ENCODE data around the gene FMR1.

Gene FMR1

GRCh38 chrX:147894366-147894963 is 17.3 kb upstream of the FMR1 start:
- ChIA-PET POLR2A (interaction anchor here (1.4 kb wide), 1 partner anchor 18 kb away, joined by 5 read pairs; the partner anchor contains the start of gene FMR1), CTCF (no interaction called here)
- Histone ChIP-seq H3K9me3 (ENCODE audit: control insufficient read depth, insufficient read depth, low read depth, low read length) (no peaks in the 10 kb centered on the region), H3K4me3 (ENCODE audit: low read depth, low read length) (no peak overlapping the region), H3K36me3 (ENCODE audit: control insufficient read depth in 2 of 2, insufficient read depth in 1 of 2, low read length in 2 of 2) (no peaks in the 10 kb centered on the region), H3K4me1 (ENCODE audit: control insufficient read depth, insufficient read depth, low read length) (0 out of 2 replicates have a peak, but pooled peaks cover 4% of the 10 kb centered on the region), H3K27ac (ENCODE audit: extremely low read depth, low read depth, low read length) (no peak overlapping the region)
- TF ChIP-seq ZNF366 (tag by site-specific recombination; conservative IDR thresholded peaks at IDR 0.05) (no peak), ZNF514 (tag by site-specific recombination; IDR thresholded peaks at IDR 0.05) (no peak), ZNF23 (tag by site-specific recombination; IDR thresholded peaks at IDR 0.05; ENCODE audit: borderline replicate concordance) (no peak), HOXA7 (CRISPR knock-in tag; IDR thresholded peaks at IDR 0.05; ENCODE audit: borderline replicate concordance) (no peak), ZBTB20 (tag by site-specific recombination; IDR thresholded peaks at IDR 0.05) (no peak)

DNA sequence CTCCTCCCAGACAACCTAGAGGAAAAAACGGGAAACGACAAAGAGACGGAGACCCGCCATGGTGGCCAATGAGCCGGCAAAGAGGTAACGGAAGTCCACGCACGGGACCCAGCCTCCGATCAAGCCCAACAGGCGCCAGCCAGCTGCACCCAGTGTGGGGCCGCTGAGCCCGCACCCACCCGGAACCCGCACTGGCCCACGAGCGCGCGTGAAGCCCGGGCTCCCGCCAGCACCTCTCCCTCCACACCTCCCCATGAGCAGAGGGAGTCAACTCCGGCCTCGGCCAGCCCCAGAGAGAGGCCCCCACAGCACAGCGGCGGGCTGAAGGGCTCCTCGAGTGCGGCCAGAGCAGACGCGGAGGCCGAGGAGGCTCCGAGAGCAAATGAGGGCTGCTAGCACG is 14.6 kb upstream of the FMR1 start:
- Histone ChIP-seq H3K9me3 (ENCODE audit: control insufficient read depth, insufficient read depth, low read depth, low read length) (no peaks in the 10 kb centered on the region), H3K36me3 (ENCODE audit: control insufficient read depth in 2 of 2, insufficient read depth in 1 of 2, low read length in 2 of 2) (no peaks in the 10 kb centered on the region), H3K4me1 (ENCODE audit: control insufficient read depth, insufficient read depth, low read length) (peaks cover 6% of the 10 kb centered on the region; the same call in 1 of the 2 replicates), H3K4me3 (ENCODE audit: low read depth, low read length) (no peak overlapping the region), H3K27ac (ENCODE audit: extremely low read depth, low read depth, low read length) (no peak overlapping the region)
- ChIA-PET POLR2A (no interaction called here), CTCF (no interaction called here)
- TF ChIP-seq REPIN1 (tag by site-specific recombination; IDR thresholded peaks at IDR 0.05; ENCODE audit: low read depth) (no peak), ZFP41 (tag by site-specific recombination; IDR thresholded peaks at IDR 0.05; ENCODE audit: borderline replicate concordance) (no peak), ZNF398 (tag by site-specific recombination; IDR thresholded peaks at IDR 0.05) (no peak), ZSCAN30 (tag by site-specific recombination; IDR thresholded peaks at IDR 0.05) (no peak), ZBTB48 (tag by site-specific recombination; IDR thresholded peaks at IDR 0.05) (no peak), ZNF362 (tag by site-specific recombination; IDR thresholded peaks at IDR 0.05) (no peak), MZF1 (tag by site-specific recombination; IDR thresholded peaks at IDR 0.05; ENCODE audit: borderline replicate concordance) (no peak), ZNF146 (tag by site-specific recombination; IDR thresholded peaks at IDR 0.05) (no peak), ZNF777 (tag by site-specific recombination; IDR thresholded peaks at IDR 0.05; ENCODE audit: borderline replicate concordance) (no peak), TRIM28 (IDR thresholded peaks at IDR 0.05; ENCODE audit: borderline replicate concordance, low read length) (no peak)
- TF ChIP-seq, protein P1, sequence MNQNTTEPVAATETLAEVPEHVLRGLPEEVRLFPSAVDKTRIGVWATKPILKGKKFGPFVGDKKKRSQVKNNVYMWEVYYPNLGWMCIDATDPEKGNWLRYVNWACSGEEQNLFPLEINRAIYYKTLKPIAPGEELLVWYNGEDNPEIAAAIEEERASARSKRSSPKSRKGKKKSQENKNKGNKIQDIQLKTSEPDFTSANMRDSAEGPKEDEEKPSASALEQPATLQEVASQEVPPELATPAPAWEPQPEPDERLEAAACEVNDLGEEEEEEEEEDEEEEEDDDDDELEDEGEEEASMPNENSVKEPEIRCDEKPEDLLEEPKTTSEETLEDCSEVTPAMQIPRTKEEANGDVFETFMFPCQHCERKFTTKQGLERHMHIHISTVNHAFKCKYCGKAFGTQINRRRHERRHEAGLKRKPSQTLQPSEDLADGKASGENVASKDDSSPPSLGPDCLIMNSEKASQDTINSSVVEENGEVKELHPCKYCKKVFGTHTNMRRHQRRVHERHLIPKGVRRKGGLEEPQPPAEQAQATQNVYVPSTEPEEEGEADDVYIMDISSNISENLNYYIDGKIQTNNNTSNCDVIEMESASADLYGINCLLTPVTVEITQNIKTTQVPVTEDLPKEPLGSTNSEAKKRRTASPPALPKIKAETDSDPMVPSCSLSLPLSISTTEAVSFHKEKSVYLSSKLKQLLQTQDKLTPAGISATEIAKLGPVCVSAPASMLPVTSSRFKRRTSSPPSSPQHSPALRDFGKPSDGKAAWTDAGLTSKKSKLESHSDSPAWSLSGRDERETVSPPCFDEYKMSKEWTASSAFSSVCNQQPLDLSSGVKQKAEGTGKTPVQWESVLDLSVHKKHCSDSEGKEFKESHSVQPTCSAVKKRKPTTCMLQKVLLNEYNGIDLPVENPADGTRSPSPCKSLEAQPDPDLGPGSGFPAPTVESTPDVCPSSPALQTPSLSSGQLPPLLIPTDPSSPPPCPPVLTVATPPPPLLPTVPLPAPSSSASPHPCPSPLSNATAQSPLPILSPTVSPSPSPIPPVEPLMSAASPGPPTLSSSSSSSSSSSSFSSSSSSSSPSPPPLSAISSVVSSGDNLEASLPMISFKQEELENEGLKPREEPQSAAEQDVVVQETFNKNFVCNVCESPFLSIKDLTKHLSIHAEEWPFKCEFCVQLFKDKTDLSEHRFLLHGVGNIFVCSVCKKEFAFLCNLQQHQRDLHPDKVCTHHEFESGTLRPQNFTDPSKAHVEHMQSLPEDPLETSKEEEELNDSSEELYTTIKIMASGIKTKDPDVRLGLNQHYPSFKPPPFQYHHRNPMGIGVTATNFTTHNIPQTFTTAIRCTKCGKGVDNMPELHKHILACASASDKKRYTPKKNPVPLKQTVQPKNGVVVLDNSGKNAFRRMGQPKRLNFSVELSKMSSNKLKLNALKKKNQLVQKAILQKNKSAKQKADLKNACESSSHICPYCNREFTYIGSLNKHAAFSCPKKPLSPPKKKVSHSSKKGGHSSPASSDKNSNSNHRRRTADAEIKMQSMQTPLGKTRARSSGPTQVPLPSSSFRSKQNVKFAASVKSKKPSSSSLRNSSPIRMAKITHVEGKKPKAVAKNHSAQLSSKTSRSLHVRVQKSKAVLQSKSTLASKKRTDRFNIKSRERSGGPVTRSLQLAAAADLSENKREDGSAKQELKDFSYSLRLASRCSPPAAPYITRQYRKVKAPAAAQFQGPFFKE (tag by site-specific recombination; IDR thresholded peaks at IDR 0.05; ENCODE audit: borderline replicate concordance) = no peak

Data from HEK293 (cell line).